ES-I3 (cell line): ENCODE results near the gene PEX11G.

ENCODE experiments used
- H3K36me3 ChIP-seq: 2 replicates; pipeline ENCODE4 v1.6.1; 2013; ENCODE audit warnings: mild to moderate bottlenecking, low read length, control low read depth, moderate library complexity; ENCODE audit not compliant: insufficient read depth
- H3K4me1 ChIP-seq: 2 replicates; pipeline ENCODE4 v1.6.1; 2013; ENCODE audit warnings: mild to moderate bottlenecking, control low read depth, low read length; ENCODE audit not compliant: insufficient read depth
- H3K9ac ChIP-seq: 2 replicates; pipeline ENCODE4 v1.6.1; 2013; ENCODE audit warnings: low read depth, mild to moderate bottlenecking, low read length, moderate library complexity
- H3K9me3 ChIP-seq: 2 replicates; pipeline ENCODE4 v1.6.1; 2013; ENCODE audit warnings: mild to moderate bottlenecking, low read length, moderate library complexity; ENCODE audit not compliant: control insufficient read depth, insufficient read depth

PEX11G gene

GRCh38 chr19:7526059-7526929, 37.5 kb upstream of the PEX11G start:
- Histone ChIP-seq H3K4me1 (no peaks in the 10 kb centered on the region; the same call in 1 of the 2 replicates), H3K9ac (no peak overlapping the region), H3K36me3 (no peaks in the 10 kb centered on the region), H3K9me3 (no peaks in the 10 kb centered on the region)

GRCh38 chr19:7524992-7525739, 36.3 kb upstream of the PEX11G start:
- Histone ChIP-seq H3K9ac (no peak overlapping the region), H3K9me3 (no peaks in the 10 kb centered on the region), H3K4me1 (no peaks in the 10 kb centered on the region; the same call in 1 of the 2 replicates), H3K36me3 (no peaks in the 10 kb centered on the region)

GRCh38 chr19:7524523-7524922, 35.7 kb upstream of the PEX11G start:
- H3K9me3 ChIP-seq = no peaks in the 10 kb centered on the region
- no peak overlapping the region for H3K9ac ChIP-seq
- H3K36me3 ChIP-seq = no peaks in the 10 kb centered on the region
- H3K4me1 ChIP-seq = no peaks in the 10 kb centered on the region; the same call in 1 of the 2 replicates

DNA sequence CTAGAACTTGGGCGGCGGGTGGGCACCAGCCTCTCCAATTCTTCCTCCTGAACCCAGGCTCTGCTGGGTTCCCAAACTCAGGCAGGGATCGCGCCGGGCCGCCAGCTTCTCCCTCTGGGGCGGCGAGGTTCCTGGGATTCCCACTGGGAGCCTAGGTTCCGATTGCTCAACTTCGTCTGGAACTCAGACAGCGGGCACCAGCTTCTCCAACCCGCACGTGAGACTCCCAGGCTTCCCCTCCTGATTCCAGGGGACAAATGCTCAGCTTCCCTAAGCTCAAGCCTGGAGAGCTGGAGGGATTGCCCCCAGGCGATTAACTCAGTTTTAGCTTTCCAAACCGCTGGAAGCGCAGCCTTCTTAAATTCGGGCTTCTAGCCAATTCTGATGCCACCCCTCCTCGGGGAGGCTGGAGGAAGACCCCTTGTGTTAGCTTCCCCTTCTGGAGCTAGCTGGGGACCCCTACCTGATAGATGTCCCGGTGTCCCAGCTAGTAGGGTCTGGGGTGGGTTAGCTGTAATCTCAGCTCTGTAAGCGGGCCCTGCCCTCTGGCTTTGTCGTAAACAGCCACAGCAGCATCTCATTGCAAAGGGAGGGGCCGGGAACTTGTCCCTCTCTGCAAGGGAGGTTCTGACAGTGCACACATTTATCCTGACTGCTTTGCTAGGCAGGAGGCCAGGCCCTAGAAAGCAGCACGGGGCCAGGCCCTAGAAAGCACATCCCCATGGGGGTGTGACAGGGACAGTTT, 34.3 kb upstream of the PEX11G start:
- H3K9me3 ChIP-seq = no peaks in the 10 kb centered on the region
- H3K9ac ChIP-seq = peak overlapping the region; percentile 64
- H3K4me1 ChIP-seq = no peaks in the 10 kb centered on the region; the same call in 1 of the 2 replicates
- H3K36me3 ChIP-seq = no peaks in the 10 kb centered on the region

DNA sequence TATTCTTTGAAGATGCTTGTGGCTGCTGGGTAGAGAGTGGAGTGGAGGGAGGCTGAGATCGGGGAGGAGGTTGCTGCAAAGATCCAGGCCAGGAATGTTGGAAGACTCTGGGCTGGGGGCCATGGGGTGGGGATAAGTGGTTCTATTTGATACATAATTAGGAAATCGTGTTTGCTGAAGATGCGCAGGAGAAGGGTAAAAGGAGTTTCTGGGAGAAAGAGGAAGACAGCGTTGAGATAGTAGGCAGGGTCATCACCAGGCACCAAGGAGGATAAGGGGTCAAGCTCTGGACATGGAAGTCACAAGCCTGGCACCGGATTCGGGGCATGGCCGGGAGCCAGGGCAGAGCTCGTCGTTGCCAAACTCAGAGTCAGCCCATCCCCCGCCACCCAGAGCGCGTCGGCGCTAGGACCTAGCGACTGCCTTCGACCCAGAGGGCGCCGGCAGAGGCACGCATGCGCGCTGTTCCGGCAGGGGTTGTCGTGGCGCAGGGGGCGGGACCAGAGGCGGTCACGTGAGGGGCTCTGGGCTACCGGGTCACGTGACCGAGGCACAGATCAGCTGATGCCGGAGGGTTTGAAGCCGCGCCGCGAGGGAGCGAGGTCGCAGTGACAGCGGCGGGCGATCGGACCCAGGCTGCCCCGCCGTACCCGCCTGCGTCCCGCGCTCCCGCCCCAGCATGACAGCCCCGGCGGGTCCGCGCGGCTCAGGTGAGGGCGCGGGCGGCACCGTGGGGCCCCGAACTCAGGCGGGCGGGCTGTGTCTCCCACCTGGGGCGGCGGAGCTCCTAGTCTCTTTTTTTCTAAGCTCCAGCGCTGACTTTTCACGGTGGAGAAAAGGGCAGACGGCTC, 33.5 kb upstream of the PEX11G start, which contains the start of gene MCOLN1:
Gene MCOLN1 (plus strand): TSS at position 553 of the 851 bp plus-strand sequence. CDS start 127 bp downstream, at position 680.
- no peaks in the 10 kb centered on the region for H3K36me3 ChIP-seq
- H3K4me1 ChIP-seq = no peaks in the 10 kb centered on the region; the same call in 1 of the 2 replicates
- H3K9ac ChIP-seq = peak within 1 kb of the TSS; percentile 64
- no peaks in the 10 kb centered on the region for H3K9me3 ChIP-seq

- Histone ChIP-seq H3K9me3 (no peaks in the 10 kb centered on the region), H3K36me3 (no peaks in the 10 kb centered on the region), H3K4me1 (no peaks in the 10 kb centered on the region; the same call in 1 of the 2 replicates), H3K9ac (peak overlapping the region; percentile 61)
Measured at GRCh38 chr19:7521551-7522071, 32.8 kb upstream of the PEX11G start.

GRCh38 chr19:7520131-7521051, 31.6 kb upstream of the PEX11G start:
- H3K9ac ChIP-seq = no peak overlapping the region
- H3K9me3 ChIP-seq = no peaks in the 10 kb centered on the region
- H3K4me1 ChIP-seq = peaks cover 3% of the 10 kb centered on the region

GRCh38 chr19:7519361-7520130, 30.7 kb upstream of the PEX11G start:
- H3K9ac ChIP-seq = no peak overlapping the region
- no peaks in the 10 kb centered on the region for H3K9me3 ChIP-seq
- no peaks in the 10 kb centered on the region for H3K36me3 ChIP-seq
- peaks cover 6% of the 10 kb centered on the region for H3K4me1 ChIP-seq

More at GRCh38 chr19:7520131-7521051, 31.6 kb upstream of the PEX11G start:
- no peaks in the 10 kb centered on the region for H3K36me3 ChIP-seq

DNA sequence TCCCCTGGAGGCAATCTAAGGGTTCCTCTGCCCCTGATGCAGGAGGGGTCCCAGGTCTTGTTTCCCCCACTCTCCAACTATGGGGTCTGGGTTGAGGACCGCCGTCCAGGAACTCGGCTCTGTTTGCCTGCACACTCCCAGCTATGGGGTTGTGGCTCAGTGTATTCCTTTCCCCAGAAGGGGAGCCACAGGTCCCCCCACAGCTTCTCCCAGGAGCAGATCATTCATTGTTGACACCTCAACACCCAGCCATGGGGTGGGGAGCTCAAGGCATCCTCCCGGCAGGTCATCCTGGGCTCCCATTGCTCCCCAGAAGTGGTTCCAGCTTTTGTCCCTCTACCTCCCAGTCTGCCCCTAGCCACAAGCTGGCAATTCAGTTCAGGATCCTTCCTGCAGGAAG, 28.0 kb upstream of the PEX11G start:
- Histone ChIP-seq H3K9me3 (no peaks in the 10 kb centered on the region), H3K9ac (peak overlapping the region; percentile 76), H3K36me3 (no peaks in the 10 kb centered on the region), H3K4me1 (peaks cover 11% of the 10 kb centered on the region)

- Histone ChIP-seq H3K36me3 (no peaks in the 10 kb centered on the region), H3K9me3 (no peaks in the 10 kb centered on the region), H3K9ac (peak overlapping the region; percentile 76), H3K4me1 (peaks cover 11% of the 10 kb centered on the region)
Measured at GRCh38 chr19:7516333-7516732, 27.5 kb upstream of the PEX11G start.

GRCh38 chr19:7515645-7516151, 26.9 kb upstream of the PEX11G start, which contains the start of gene ZNF358:
Gene ZNF358 (plus strand): TSS chr19:7516103. CDS start chr19:7519243, 3,140 bp downstream.
- peak within 1 kb of the TSS; percentile 76 for H3K9ac ChIP-seq
- no peaks in the 10 kb centered on the region for H3K36me3 ChIP-seq
- no peaks in the 10 kb centered on the region for H3K9me3 ChIP-seq
- H3K4me1 ChIP-seq = peaks cover 11% of the 10 kb centered on the region
